HS-27A (cell line): ENCODE measurements around the gene RIIAD1.
"Not testable (repeated sequence)": the region's sequence is repeated elsewhere in the genome, so short reads cannot be mapped to it uniquely, and the experiment has no call there.

Source experiments
- DNase-seq: peaks from one replicate; pipeline ENCODE4 v3.0.0-alpha.2; 2012; ENCODE audit warnings: low read depth, missing footprints

The RIIAD1 gene

DNA sequence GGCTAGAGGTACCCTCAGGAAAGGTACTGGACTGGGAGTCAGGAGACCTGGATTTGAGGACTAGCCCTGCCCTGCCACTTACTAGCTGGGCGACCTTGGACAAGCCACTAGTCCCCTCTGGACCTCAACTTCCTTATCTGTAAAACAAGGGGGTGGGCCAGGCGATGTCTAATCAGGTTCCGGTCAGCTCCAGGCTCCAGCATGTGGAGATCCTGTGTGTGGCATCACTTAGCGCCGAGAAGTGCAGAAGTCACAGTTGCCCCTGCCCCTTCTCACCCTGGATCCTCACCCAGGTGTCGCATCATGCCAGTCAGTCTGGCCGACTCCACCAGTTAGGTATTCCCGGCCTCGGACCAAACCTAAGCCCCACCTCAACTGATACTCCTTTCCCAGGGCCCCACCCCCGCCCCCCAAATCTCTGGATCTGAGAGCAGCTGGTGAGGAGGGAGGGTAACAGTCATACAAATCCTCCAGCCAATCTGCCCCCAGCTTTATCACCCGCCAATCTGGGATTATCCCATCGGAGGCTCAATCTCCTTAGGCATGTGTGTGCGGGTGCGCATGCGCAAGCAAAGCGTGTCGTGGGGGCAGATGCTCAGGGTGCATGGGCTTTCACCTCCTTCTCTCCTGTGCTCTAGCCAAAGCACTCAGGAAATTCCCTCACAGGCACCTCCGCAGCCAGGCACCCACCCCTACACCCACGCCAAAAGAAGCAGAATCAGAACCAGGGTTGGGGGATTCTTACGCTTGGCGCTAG is 10.1 kb upstream of the RIIAD1 start:
- DNase-seq: no peak

DNA sequence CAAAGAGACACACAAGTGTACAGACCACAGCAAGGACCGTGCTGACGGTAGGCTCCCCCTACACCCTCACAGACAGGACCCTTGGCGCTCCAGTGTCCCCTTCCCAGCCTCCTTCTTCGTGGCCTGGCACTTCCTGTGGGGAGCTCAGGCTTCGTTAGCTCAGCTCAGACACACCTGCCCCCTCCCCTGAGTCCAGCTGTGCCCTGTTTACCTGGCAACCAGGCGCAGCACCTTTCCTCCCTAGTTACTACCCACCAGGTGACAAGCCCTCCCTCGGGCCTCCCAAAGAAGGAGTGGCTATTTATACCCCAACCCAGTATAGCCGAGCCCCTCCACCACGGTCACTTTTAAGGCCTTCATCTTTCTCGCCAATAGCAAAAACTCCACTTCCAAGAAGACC is 9.4 kb upstream of the RIIAD1 start:
- DNase-seq: no peak

DNA sequence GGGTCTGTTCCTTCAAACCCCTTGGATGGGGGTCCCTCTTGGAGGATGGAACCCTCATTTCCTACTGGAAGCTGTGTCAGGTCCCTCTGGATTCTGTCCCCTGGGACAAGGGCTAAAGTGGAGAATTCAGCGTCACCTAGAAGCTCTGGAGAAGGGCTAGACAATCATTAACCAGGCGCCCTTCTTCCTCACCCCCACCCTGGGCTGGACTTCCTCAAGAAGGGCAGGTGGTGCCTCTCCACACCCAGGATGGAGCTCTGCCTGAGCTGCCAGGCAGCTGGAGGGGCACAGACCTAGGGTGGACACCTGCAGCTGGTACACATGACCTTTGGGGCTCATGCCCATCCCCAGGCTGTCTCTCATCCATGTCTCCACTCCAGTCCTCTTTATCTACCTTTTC is 8.3 kb upstream of the RIIAD1 start:
- no peak for DNase-seq

GRCh38 chr1:151713874-151714273 is 7.4 kb upstream of the RIIAD1 start:
- DNase-seq: no peak

DNA sequence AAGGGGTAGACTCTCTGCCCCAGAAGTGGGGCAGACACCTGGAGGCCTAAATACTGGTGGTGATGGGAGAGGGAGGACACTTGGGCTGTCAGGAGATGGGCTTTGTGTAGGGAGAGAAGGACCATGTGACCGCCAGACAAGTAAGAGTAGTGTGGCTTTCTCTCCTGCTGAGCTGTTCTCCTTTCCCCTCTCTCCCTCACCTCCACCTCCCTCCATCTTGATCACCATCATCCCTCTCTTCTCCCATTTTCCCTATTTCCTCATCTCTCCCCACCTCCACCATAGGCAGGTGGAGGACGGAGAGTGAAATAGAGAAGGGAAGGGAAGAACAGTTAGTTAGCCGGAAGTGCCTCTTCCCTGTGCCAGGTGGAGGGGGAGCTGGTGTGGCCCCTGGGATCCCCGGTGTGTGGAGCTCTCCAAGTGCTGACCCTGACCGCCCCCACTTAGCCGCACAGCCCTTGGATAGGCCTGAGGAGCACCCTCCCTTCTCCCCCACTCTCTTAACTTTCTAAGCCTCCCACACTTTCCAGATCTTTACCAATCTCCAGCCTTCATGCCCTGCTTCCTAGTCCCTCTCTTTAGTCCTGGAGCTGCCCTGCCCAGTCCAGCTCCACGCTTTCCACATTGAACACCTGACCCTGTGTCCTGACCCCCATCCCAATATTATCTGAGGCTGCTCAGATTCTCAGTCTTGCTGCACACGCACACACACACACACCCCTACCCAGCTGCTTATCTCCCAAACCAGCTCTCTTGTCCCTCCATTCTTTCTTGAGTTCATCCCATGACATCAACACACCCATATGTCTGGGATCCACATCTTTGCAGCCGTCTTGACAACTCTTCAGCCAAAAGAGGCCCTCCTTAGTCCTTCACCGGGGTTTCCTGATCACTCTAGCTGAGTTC is 6.2 kb upstream of the RIIAD1 start:
- DNase-seq: no peak

DNA sequence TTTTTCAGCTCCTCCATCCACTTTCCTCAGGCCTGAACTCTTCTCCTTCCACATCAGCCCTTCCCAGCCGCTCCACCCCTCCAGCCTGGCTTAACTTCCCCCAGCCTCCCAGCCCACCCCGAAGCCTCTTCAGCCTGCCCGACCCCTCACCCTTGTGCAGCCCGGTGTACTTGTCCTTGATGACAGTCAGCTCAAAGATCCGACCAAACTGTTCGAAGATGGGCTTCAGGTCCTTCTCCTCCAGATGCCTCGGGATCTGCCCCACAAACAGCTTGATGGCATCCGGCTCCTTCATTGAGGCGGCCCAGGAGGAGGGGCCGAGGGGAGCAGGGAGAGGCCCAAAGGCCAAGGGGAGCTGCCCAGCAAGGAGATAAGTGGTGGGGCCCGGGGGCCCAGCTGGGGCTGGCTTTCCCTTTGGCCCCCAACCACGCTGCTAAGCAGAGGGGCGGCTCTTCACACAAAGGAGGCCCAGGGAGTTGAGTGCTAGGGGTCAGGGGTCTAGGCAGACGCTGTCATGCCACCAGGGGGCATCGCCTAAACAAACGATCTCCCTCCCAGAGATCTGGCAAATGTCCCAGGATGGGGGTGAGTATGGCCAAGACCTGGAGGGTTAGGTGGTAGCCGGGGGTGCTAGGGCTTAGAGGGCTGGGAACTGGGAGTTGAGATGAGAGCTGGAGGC is 5.5 kb upstream of the RIIAD1 start:
- no peak for DNase-seq

GRCh38 chr1:151716405-151716762 is 4.9 kb upstream of the RIIAD1 start:
- DNase-seq: no peak

- DNase-seq: no peak
Observed at GRCh38 chr1:151716771-151717631, 4.3 kb upstream of the RIIAD1 start, which contains the start of gene CELF3. TSS of gene CELF3 (minus strand) at chr1:151716803. CDS start at chr1:151716020, 783 bp downstream.

- DNase-seq: no peak
Observed at GRCh38 chr1:151718011-151718431, 3.3 kb upstream of the RIIAD1 start.

DNA sequence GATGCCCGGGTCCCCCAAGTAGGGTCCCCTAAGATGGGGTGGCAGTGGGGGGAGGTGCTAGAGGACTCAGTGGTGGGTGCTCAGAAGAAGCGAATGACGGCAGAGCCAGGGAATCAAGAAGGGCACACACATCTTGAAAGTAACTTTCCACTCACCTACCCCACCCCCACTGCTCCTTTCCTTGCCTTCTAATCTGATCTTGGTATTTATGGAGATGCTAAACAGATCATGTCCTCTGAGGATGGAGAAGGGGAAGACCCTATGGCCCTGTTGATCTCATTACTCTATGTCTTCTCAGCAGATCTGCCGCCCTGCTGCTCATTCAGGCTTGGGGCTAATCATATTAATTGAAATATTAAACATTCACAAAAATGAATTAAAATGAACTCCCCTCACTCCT is 2.7 kb upstream of the RIIAD1 start:
- DNase-seq: no peak

- DNase-seq: no peak
Observed at GRCh38 chr1:151720125-151720524, 1.2 kb upstream of the RIIAD1 start.

GRCh38 chr1:151720554-151720953 is 768 bp upstream of the RIIAD1 start:
- no peak for DNase-seq

DNA sequence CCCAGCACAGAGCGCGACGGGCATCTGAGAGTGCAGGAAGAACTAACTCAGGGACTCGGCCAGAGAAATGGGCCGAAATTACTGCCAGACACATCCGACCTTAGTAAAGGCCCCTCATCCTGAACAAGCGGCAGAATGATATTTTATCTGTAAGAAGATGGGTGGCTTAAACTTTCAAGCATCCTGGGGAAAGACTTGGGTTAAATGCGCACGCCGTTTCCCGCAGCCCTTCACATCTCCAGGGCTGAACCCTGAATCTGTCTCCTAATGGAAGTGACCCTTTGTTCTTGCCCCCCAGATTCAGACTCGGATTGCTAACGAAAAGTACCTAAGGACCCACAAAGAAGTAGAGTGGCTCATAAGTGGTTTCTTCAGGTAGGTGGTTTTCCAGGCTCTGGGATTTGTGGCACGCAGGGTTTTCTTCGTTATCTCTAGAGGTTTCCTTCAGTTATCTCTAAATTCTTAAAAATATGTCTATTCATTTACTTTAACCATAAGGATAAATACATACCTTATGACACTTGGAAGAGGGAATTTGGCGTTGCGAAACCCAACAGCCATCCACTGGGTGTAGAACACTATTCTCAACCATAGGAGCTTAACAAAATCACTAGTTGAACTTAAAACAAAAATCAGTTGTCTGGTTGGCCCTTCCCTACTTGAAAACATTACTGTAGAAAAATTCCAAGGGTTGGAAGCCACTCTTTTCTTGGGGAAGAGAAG is 627 bp downstream of the RIIAD1 start:
- DNase-seq: no peak

DNA sequence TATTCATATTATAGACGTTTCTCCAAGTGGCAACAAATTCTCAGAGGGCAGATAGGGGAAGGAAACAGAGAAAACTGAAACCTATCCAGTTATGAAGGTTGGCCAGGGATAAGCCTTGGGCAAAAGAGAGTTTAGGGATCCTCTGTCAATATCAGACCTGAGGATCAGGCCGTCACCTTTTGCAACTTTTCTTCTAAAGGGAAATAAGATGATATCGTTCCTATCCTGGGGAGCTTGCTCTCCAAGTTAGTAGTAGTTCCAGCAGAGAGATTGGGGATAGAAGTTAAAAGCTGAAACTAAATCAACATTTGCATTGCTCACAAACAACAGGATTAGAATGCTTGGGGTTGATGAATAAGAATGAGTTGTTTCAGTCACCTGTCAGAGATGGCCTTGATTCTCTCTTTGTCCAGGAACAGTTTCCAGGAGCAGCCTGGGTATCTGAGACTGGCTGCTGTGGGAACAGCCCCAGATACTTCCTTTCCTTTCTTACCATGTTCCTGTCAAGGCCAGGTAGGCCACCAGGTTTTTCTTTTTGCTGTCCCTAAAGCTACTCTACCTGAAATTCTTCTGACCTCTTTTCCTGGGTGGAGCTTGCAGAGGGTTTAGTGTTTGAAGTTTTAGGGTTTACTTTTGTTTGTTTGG is 2.5 kb downstream of the RIIAD1 start:
- no peak for DNase-seq

GRCh38 chr1:151728151-151729054 is 7.1 kb downstream of the RIIAD1 start:
- no peak for DNase-seq

DNA sequence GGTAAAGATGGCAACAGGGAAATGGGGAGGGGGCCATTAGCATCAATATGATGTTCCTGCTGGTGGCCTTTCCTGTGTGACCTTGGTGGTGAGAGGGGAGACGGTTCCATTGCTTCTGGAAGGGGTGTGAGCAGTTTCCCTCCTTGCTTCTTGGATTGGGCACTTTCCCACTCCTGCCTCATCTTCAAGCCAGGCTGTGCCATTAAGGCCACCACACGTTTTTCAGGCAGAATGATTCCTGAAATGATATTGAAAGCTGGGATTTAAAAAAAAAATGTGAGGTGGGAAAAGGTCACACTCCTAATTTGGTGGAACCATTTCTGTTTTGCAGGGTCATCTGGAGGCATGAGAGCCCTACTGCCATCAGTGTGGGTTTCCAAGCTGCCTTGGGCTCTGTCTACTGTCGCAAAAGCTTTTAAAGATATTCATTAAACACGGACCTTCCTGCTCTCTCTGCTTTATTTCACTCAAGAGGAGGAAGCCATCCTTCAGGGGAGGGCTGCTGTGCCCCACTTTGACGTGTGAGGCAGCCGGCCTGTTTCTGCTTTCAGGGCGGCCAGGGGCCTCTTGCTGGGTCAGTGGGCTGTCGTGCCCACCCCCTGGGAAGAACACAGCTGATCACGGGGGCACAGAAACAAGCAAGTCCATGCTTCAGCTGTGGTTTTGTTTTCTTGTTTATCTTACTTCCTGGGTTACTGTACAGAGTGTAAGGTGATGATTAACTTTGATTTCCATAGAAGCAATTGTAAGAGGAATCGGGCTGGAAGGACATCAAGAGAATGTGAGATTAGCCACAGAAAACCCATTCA is 8.0 kb downstream of the RIIAD1 start:
- DNase-seq: no peak

GRCh38 chr1:151729966-151730291 is 8.6 kb downstream of the RIIAD1 start:
- no peak for DNase-seq

DNA sequence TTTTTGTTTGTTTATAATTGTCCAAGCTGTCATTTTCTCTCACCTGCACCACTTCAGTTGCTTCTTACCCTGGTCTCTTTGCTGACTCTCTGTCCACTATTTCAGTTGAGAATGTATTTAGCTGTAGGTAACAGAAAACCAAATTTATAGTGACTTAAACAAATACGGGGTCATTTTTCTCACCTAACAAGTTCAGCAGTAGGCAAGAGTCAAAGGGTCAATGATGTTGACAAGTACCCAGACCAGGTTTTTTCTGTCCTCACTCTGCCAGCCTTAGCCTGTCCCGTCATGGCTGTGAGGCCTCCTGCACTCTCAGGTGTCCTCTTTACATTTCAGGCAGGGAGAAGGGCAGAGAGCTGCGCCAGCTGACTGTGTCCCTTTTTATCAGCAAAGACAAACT is 11.8 kb downstream of the RIIAD1 start:
- no peak for DNase-seq

DNA sequence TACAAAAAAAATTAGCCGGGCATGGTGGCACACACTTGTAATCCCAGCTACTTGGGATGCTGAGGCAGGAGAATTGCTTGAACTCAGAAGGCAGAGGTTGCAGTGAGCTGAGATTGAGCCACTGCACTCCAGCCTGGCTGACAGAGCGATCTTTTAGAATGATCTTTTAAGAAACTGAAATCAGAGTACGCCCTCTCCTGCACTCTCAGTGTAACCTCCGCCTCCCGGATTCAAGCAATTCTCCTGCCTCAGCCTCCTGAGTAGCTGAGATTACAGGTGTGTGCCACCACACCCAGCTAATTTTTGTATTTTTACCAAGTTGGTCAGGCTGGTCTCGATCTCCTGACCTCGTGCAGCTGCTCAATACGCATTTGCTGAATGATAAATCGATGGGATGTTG is 12.7 kb downstream of the RIIAD1 start:
- not testable (repeated sequence) for DNase-seq
